ENCODE data around the gene C14orf132.

C14orf132 gene

GRCh38 chr14:96114002-96114401, 74.8 kb downstream of the C14orf132 start:
- in situ Hi-C loops (cut with HindIII; ENCODE audit: low sequenced_read_pairs): no loop called here

GRCh38 chr14:96117101-96117897, 78.1 kb downstream of the C14orf132 start:
- in situ Hi-C loops (cut with HindIII; ENCODE audit: low sequenced_read_pairs): no loop called here

GRCh38 chr14:96117960-96118359, 78.8 kb downstream of the C14orf132 start:
- in situ Hi-C loops (cut with HindIII; ENCODE audit: low sequenced_read_pairs): no loop called here

GRCh38 chr14:96118391-96118790, 79.2 kb downstream of the C14orf132 start:
- in situ Hi-C loops (cut with HindIII; ENCODE audit: low sequenced_read_pairs): no loop called here

GRCh38 chr14:96119947-96120346, 80.8 kb downstream of the C14orf132 start:
- in situ Hi-C loops (cut with HindIII; ENCODE audit: low sequenced_read_pairs): no loop called here

GRCh38 chr14:96120392-96120791, 81.2 kb downstream of the C14orf132 start:
- in situ Hi-C loops (cut with HindIII; ENCODE audit: low sequenced_read_pairs): no loop called here

GRCh38 chr14:96120941-96121340, 81.8 kb downstream of the C14orf132 start:
- in situ Hi-C loops (cut with HindIII; ENCODE audit: low sequenced_read_pairs): no loop called here

- in situ Hi-C loops (cut with HindIII; ENCODE audit: low sequenced_read_pairs): no loop called here
These were observed 82.7 kb downstream of the C14orf132 start for GRCh38 chr14:96121660-96122395.

- in situ Hi-C loops (cut with HindIII; ENCODE audit: low sequenced_read_pairs): no loop called here
These were observed 83.3 kb downstream of the C14orf132 start for GRCh38 chr14:96122496-96122895.

- in situ Hi-C loops (cut with HindIII; ENCODE audit: low sequenced_read_pairs): no loop called here
These were observed 86.4 kb downstream of the C14orf132 start for GRCh38 chr14:96125536-96125935.

GRCh38 chr14:96126339-96126782, 87.2 kb downstream of the C14orf132 start:
- in situ Hi-C loops (cut with HindIII; ENCODE audit: low sequenced_read_pairs): no loop called here

- in situ Hi-C loops (cut with HindIII; ENCODE audit: low sequenced_read_pairs): no loop called here
These were observed 87.7 kb downstream of the C14orf132 start for GRCh38 chr14:96126783-96127271.

- in situ Hi-C loops (cut with HindIII; ENCODE audit: low sequenced_read_pairs): no loop called here
These were observed 90.1 kb downstream of the C14orf132 start for GRCh38 chr14:96129128-96129736.

GRCh38 chr14:96130391-96130790, 91.2 kb downstream of the C14orf132 start:
- in situ Hi-C loops (cut with HindIII; ENCODE audit: low sequenced_read_pairs): no loop called here

GRCh38 chr14:96130854-96131253, 91.7 kb downstream of the C14orf132 start:
- in situ Hi-C loops (cut with HindIII; ENCODE audit: low sequenced_read_pairs): no loop called here

GRCh38 chr14:96131836-96132235, 92.7 kb downstream of the C14orf132 start:
- in situ Hi-C loops (cut with HindIII; ENCODE audit: low sequenced_read_pairs): no loop called here

GRCh38 chr14:96134508-96134907, 95.3 kb downstream of the C14orf132 start:
- in situ Hi-C loops (cut with HindIII; ENCODE audit: low sequenced_read_pairs): no loop called here

- in situ Hi-C loops (cut with HindIII; ENCODE audit: low sequenced_read_pairs): no loop called here
These were observed 96.1 kb downstream of the C14orf132 start for GRCh38 chr14:96135285-96135684.

- in situ Hi-C loops (cut with HindIII; ENCODE audit: low sequenced_read_pairs): no loop called here
These were observed 97.3 kb downstream of the C14orf132 start for GRCh38 chr14:96136371-96137005.

- in situ Hi-C loops (cut with HindIII; ENCODE audit: low sequenced_read_pairs): no loop called here
These were observed 99.1 kb downstream of the C14orf132 start for GRCh38 chr14:96138241-96138640.

GRCh38 chr14:96139169-96139568, 100.0 kb downstream of the C14orf132 start:
- in situ Hi-C loops (cut with HindIII; ENCODE audit: low sequenced_read_pairs): no loop called here
